A549 (cell line): Measurements from ENCODE around the gene AARSD1.
A peak's percentile ranks its signal among the peaks of the same experiment; 100 is the strongest.

Experiments
- EP300 ChIP-seq, 2 experiments: fragments of >200 bp; sonication (Bioruptor Twin); formaldehyde crosslinking; IDR thresholded peaks; 2 replicates in 1 of 2; 3 replicates in 1 of 2; pipeline ENCODE4 v1.6.1; 2016 to 2017
- ESRRA ChIP-seq: fragments of 150-350 bp; IDR thresholded peaks from 2 replicates; pipeline ENCODE4 v1.6.1; 2014; ENCODE audit warnings: mild to moderate bottlenecking, low read length, borderline replicate concordance
- GATA3 ChIP-seq: IDR thresholded peaks from 2 replicates; pipeline ENCODE4 v1.6.1; 2012; ENCODE audit warnings: borderline replicate concordance
- NFE2L2 ChIP-seq: fragments of 150-350 bp; conservative IDR thresholded peaks from 2 replicates; pipeline ENCODE4 v1.6.1; 2014; ENCODE audit warnings: low read length
- POLR2A ChIP-seq: IDR thresholded peaks from 2 replicates; pipeline ENCODE4 v1.6.1; 2012; ENCODE audit warnings: mild to moderate bottlenecking, low read length
- RFX5 ChIP-seq: fragments of 450-650 bp; IDR thresholded peaks from 2 replicates; pipeline ENCODE4 v1.7.1; 2014; ENCODE audit warnings: antibody characterized with exemption, mild to moderate bottlenecking, moderate library complexity
- TF ChIP-seq, protein P1 (sequence below): fragments of >200 bp; sonication (Bioruptor Twin); formaldehyde crosslinking; IDR thresholded peaks from 3 replicates; pipeline ENCODE4 v1.5.1; 2016

DNA sequence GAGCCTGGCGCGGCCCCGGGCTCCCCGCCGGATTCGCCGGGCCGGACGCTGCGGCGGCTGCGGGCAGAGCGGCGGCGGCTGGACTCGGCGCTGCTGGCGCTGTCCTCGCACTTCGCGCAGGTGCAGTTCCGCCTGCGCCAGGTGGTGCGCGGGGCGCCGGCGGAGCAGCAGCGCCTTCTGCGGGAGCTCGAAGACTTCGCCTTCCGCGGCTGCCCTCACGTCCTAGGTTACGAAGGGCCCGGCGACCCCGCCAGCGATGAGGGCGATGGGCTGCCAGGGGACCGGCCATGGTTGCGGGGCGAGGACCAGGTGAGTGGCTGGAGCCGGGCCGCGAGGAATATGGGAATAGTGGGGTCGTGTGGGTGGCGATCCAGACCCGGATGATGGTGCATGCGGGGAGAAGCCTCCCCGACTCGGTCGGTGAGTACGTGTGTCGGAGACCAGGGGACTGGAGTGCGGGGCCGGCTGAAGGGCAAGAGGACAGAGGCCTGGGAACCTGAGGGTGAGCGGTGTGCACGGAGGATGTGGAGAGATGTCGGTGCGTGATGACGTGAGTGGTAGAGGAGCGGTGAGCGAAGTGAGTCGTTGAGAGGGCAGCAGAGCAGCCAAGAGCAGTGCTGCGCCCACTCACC, 16.6 kb upstream of the AARSD1 start:
- TF ChIP-seq, protein P1, sequence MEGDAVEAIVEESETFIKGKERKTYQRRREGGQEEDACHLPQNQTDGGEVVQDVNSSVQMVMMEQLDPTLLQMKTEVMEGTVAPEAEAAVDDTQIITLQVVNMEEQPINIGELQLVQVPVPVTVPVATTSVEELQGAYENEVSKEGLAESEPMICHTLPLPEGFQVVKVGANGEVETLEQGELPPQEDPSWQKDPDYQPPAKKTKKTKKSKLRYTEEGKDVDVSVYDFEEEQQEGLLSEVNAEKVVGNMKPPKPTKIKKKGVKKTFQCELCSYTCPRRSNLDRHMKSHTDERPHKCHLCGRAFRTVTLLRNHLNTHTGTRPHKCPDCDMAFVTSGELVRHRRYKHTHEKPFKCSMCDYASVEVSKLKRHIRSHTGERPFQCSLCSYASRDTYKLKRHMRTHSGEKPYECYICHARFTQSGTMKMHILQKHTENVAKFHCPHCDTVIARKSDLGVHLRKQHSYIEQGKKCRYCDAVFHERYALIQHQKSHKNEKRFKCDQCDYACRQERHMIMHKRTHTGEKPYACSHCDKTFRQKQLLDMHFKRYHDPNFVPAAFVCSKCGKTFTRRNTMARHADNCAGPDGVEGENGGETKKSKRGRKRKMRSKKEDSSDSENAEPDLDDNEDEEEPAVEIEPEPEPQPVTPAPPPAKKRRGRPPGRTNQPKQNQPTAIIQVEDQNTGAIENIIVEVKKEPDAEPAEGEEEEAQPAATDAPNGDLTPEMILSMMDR, result 0 out of 3 replicates have a peak, but pooled peaks have one; percentile 27
- TF ChIP-seq RFX5 (no peak), EP300 (IDR thresholded peaks at IDR 0.05) (peak in 1 of 2 experiments; percentile 12; a peak in 1 of 5 replicates), ESRRA (no peak), NFE2L2 (no peak), GATA3 (no peak), POLR2A (peak; percentile 40)
